Activated effector memory CD4-positive, alpha-beta T cell treated with Interleukin-2 at 50 U/mL for 16 hours (primary cell): ENCODE measurements around the gene MCF2L.
"Not testable (repeated sequence)": the region's sequence is repeated elsewhere in the genome, so short reads cannot be mapped to it uniquely, and the experiment has no call there.

Experiments
- DNase-seq: peaks from one replicate; pipeline ENCODE4 v3.0.0-alpha.2; 2020

MCF2L gene

GRCh38 chr13:113105921-113106452, 137.0 kb downstream of the MCF2L start:
- no peak for DNase-seq

GRCh38 chr13:113106711-113107351, 137.8 kb downstream of the MCF2L start:
- DNase-seq: no peak

GRCh38 chr13:113108521-113108920, 139.5 kb downstream of the MCF2L start:
- DNase-seq: not testable (repeated sequence)

- DNase-seq: no peak
These were observed 140.4 kb downstream of the MCF2L start for GRCh38 chr13:113109151-113110047.

- no peak for DNase-seq
These were observed 141.2 kb downstream of the MCF2L start for GRCh38 chr13:113110048-113110851.

- DNase-seq: no peak
These were observed 141.9 kb downstream of the MCF2L start for GRCh38 chr13:113110852-113111315.

- not testable (repeated sequence) for DNase-seq
These were observed 142.8 kb downstream of the MCF2L start for GRCh38 chr13:113111821-113112220.

GRCh38 chr13:113112475-113112874, 143.5 kb downstream of the MCF2L start:
- DNase-seq: not testable (repeated sequence)

GRCh38 chr13:113112893-113113845, 144.2 kb downstream of the MCF2L start:
- DNase-seq: no peak

- no peak for DNase-seq
These were observed 144.8 kb downstream of the MCF2L start for GRCh38 chr13:113113846-113114271.

GRCh38 chr13:113114511-113115362, 145.7 kb downstream of the MCF2L start:
- DNase-seq: no peak

GRCh38 chr13:113115363-113116205, 146.6 kb downstream of the MCF2L start:
- no peak for DNase-seq

GRCh38 chr13:113116206-113116800, 147.3 kb downstream of the MCF2L start:
- no peak for DNase-seq

- no peak for DNase-seq
These were observed 147.9 kb downstream of the MCF2L start for GRCh38 chr13:113116871-113117271.

- no peak for DNase-seq
These were observed 148.4 kb downstream of the MCF2L start for GRCh38 chr13:113117335-113117872.

- DNase-seq: no peak
These were observed 148.9 kb downstream of the MCF2L start for GRCh38 chr13:113117911-113118260.

GRCh38 chr13:113118261-113119021, 149.4 kb downstream of the MCF2L start:
- no peak for DNase-seq

- DNase-seq: no peak
These were observed 150.3 kb downstream of the MCF2L start for GRCh38 chr13:113119166-113119821.
